ENCODE results near the gene NAT16.

Gene NAT16

DNA sequence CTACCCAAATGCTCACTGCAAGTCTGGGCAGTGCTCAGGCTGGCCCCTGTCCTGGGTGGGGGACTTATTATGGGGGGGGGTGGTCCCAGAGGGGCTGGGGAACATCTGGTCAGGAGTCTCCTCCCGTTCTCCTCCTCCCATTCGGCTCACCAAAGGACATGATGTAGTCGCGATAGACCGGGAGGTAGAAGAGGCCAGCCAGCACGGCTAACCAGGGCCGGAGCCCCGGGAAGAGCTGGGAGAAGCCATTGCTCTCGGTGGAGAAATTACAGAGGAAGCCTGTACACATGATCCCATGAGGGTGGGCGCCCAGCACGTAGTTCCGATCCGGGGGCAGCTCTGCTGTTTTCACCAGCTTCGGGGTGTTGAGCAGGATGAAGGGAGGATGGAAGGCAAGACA is 18.4 kb upstream of the NAT16 start:
- no peaks in the 10 kb centered on the region for H3K9me3 ChIP-seq (ENCODE audit: control extremely low read depth in 1 of 5, control insufficient read depth in 4 of 5, insufficient read depth in 2 of 5, low read depth in 1 of 5, low read length in 4 of 5)
- WGBS (ENCODE audit: insufficient coverage): 77% methylated on average over 10 of the region's 14 CpGs
- H3K36me3 ChIP-seq (ENCODE audit: control insufficient read depth in 4 of 4, insufficient read depth in 4 of 4, low read length in 3 of 4): no peaks in the 10 kb centered on the region
- peaks cover 0 to 51% (median 20%) of the 10 kb centered on the region in 5 experiments for H3K27me3 ChIP-seq (replicated peaks in 2 of 5; ENCODE audit: control insufficient read depth in 4 of 5, insufficient read depth in 5 of 5, low read length in 4 of 5)
- ChIA-PET POLR2A (no interaction called here), CTCF (interaction anchor here (0.9 to 1.3 kb wide), 2 partner anchors 54 to 83 kb away, joined by 3 to 4 read pairs; no protein-coding TSS in a partner anchor)
- no peak overlapping the region for H3K27ac ChIP-seq (ENCODE audit: insufficient read depth in 1 of 2, low read depth in 1 of 2, low read length in 2 of 2, poor library complexity in 1 of 2, severe bottlenecking in 2 of 2)
- no peak overlapping the region for H3K4me3 ChIP-seq (ENCODE audit: control insufficient read depth in 1 of 7, extremely low read depth in 1 of 7, insufficient read depth in 4 of 7, low read depth in 2 of 7, low read length in 6 of 7)
- peaks cover 0 to 8% (median 6%) of the 10 kb centered on the region in 4 experiments for H3K4me1 ChIP-seq (ENCODE audit: control extremely low read depth in 1 of 4, control insufficient read depth in 4 of 4, insufficient read depth in 4 of 4, low read length in 3 of 4)
- no peak for DNase-seq

DNA sequence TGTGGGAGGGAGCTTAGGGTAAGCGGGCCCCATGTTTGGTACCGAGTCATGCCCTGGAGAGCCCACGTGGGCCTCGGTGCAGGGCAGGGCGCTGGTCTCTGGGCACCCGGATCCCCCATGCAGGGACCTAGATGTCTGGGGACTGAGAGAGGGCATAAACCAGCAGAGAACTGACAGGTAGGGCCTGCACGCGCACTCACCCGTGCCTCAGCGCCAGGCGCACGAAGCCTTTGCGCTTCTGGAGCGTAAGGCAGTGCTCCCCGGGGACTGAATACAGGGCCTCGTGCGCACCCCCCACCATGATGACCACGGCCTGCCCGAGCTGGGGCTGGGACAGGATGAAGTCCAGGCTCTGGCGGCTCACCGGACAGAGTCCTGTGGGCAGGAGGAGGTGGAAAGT is 17.9 kb upstream of the NAT16 start:
- no peak for DNase-seq
- Histone ChIP-seq H3K4me3 (ENCODE audit: control insufficient read depth in 1 of 7, extremely low read depth in 1 of 7, insufficient read depth in 4 of 7, low read depth in 2 of 7, low read length in 6 of 7) (no peak overlapping the region), H3K9me3 (ENCODE audit: control extremely low read depth in 1 of 5, control insufficient read depth in 4 of 5, insufficient read depth in 2 of 5, low read depth in 1 of 5, low read length in 4 of 5) (no peaks in the 10 kb centered on the region), H3K27ac (ENCODE audit: insufficient read depth in 1 of 2, low read depth in 1 of 2, low read length in 2 of 2, poor library complexity in 1 of 2, severe bottlenecking in 2 of 2) (no peak overlapping the region), H3K36me3 (ENCODE audit: control insufficient read depth in 4 of 4, insufficient read depth in 4 of 4, low read length in 3 of 4) (no peaks in the 10 kb centered on the region), H3K4me1 (ENCODE audit: control extremely low read depth in 1 of 4, control insufficient read depth in 4 of 4, insufficient read depth in 4 of 4, low read length in 3 of 4) (peaks cover 0 to 8% (median 6%) of the 10 kb centered on the region in 4 experiments), H3K27me3 (replicated peaks in 2 of 5; ENCODE audit: control insufficient read depth in 4 of 5, insufficient read depth in 5 of 5, low read length in 4 of 5) (peaks cover 0 to 47% (median 19%) of the 10 kb centered on the region in 5 experiments)
- POLR2A ChIA-PET: no interaction called here
- CTCF ChIA-PET: interaction anchor here (1.3 kb wide), 1 partner anchor 54 kb away, joined by 4 read pairs; no protein-coding TSS in a partner anchor
- WGBS (ENCODE audit: insufficient coverage): 72% methylated on average over 17 of the region's 21 CpGs

DNA sequence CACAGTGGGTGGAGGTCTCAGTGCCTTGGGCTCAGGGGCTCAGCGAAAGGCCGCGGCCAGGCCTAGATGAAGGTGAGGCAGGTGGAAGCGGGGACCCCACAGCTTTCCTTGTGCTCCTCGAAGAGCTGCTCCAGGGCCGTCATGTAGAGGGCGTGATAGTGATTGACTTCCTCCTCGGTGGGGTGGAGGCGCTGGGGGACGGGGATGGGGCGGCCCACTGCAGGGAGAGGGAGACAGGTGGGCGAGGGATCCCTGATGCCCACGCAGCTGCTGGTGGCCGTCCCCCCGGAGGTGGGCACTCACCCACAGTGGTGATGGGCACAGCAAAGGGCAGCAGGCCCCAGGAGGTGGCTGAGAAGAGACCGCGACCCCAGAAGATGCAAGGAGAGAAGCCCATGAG is 15.8 kb upstream of the NAT16 start:
- H3K27ac ChIP-seq (ENCODE audit: insufficient read depth in 1 of 2, low read depth in 1 of 2, low read length in 2 of 2, poor library complexity in 1 of 2, severe bottlenecking in 2 of 2): no peak overlapping the region
- no peaks in the 10 kb centered on the region for H3K36me3 ChIP-seq (ENCODE audit: control insufficient read depth in 4 of 4, insufficient read depth in 4 of 4, low read length in 3 of 4)
- ChIA-PET POLR2A (no interaction called here), CTCF (interaction anchor here (1.0 to 7.8 kb wide), 4 partner anchors 8 to 89 kb away, joined by 3 to 76 read pairs (median 4); no protein-coding TSS in a partner anchor)
- H3K27me3 ChIP-seq (replicated peaks in 2 of 5; ENCODE audit: control insufficient read depth in 4 of 5, insufficient read depth in 5 of 5, low read length in 4 of 5): peaks cover 0 to 25% (median 8%) of the 10 kb centered on the region in 5 experiments
- WGBS (ENCODE audit: insufficient coverage): 91% methylated on average over 15 of the region's 17 CpGs
- DNase-seq: no peak
- H3K4me3 ChIP-seq (ENCODE audit: control insufficient read depth in 1 of 7, extremely low read depth in 1 of 7, insufficient read depth in 4 of 7, low read depth in 2 of 7, low read length in 6 of 7): no peak overlapping the region
- no peaks in the 10 kb centered on the region for H3K4me1 ChIP-seq (ENCODE audit: control extremely low read depth in 1 of 4, control insufficient read depth in 4 of 4, insufficient read depth in 4 of 4, low read length in 3 of 4)
- H3K9me3 ChIP-seq (ENCODE audit: control extremely low read depth in 1 of 5, control insufficient read depth in 4 of 5, insufficient read depth in 2 of 5, low read depth in 1 of 5, low read length in 4 of 5): no peaks in the 10 kb centered on the region

DNA sequence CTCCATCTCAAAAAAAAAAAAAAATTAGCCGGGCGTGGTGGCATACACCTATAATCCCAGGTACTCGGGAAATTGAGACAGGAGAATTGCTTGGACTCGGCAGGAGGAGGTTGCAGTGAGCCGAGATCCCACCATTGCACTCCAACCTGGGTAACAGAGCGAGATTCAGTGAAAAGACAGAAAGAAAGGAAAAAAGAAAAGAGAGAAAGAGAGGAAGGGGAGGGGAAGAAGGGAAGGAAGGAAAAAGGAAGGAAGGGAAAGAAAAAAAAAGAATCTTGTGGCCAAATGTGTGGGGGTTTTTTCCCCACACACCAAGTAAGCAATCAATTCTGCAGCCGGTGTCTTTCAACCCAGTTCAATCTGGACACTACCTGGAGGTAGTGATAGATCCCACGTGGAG is 9.0 kb upstream of the NAT16 start:
- WGBS (ENCODE audit: insufficient coverage): 92% methylated on average over 6 of the region's 8 CpGs
- peaks cover 0 to 10% (median 4%) of the 10 kb centered on the region in 5 experiments for H3K27me3 ChIP-seq (replicated peaks in 2 of 5; ENCODE audit: control insufficient read depth in 4 of 5, insufficient read depth in 5 of 5, low read length in 4 of 5)
- H3K4me3 ChIP-seq (ENCODE audit: control insufficient read depth in 1 of 7, extremely low read depth in 1 of 7, insufficient read depth in 4 of 7, low read depth in 2 of 7, low read length in 6 of 7): no peak overlapping the region
- POLR2A ChIA-PET: no interaction called here
- no peaks in the 10 kb centered on the region for H3K36me3 ChIP-seq (ENCODE audit: control insufficient read depth in 4 of 4, insufficient read depth in 4 of 4, low read length in 3 of 4)
- no peak for DNase-seq
- H3K4me1 ChIP-seq (ENCODE audit: control extremely low read depth in 1 of 4, control insufficient read depth in 4 of 4, insufficient read depth in 4 of 4, low read length in 3 of 4): no peaks in the 10 kb centered on the region
- H3K9me3 ChIP-seq (ENCODE audit: control extremely low read depth in 1 of 5, control insufficient read depth in 4 of 5, insufficient read depth in 2 of 5, low read depth in 1 of 5, low read length in 4 of 5): no peaks in the 10 kb centered on the region
- CTCF ChIA-PET: interaction anchor here (1.3 kb wide), 1 partner anchor 13 kb away, joined by 3 read pairs; no protein-coding TSS in a partner anchor
- no peak overlapping the region for H3K27ac ChIP-seq (ENCODE audit: insufficient read depth in 1 of 2, low read depth in 1 of 2, low read length in 2 of 2, poor library complexity in 1 of 2, severe bottlenecking in 2 of 2)

DNA sequence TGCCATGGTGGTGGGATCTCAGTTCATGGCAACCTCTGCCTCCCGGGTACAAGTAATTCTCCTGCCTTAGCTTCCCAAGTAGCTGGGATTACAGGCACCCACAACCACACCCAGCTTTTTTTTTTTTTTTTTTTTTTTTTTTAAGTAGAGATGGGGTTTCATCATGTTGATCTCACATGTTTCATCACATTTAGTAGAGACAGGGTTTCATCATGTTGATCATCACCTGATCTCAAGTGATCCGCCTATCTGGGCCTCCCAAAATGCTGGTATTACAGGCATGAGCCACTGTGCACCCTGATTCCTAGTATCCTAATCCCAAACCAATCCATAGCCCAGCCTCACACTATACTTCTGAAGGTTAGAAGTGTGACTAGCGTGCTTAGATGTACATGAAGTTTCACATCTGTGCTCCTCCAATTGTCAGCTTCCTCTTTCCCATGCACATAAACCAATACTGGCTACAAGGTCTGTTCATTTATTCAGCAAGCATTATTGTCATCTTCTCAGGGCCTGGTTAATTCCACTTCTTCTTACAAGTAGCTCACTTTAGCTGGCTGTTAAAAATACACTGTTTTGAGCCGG is 6.8 kb upstream of the NAT16 start:
- CTCF ChIA-PET: interaction anchor here (0.5 to 1.1 kb wide), 5 partner anchors 43 to 292 kb away, joined by 3 to 5 read pairs (median 4); no protein-coding TSS in a partner anchor
- POLR2A ChIA-PET: no interaction called here
- Histone ChIP-seq H3K27ac (ENCODE audit: insufficient read depth in 1 of 2, low read depth in 1 of 2, low read length in 2 of 2, poor library complexity in 1 of 2, severe bottlenecking in 2 of 2) (no peak overlapping the region), H3K27me3 (replicated peaks in 2 of 5; ENCODE audit: control insufficient read depth in 4 of 5, insufficient read depth in 5 of 5, low read length in 4 of 5) (peaks cover 2 to 19% (median 12%) of the 10 kb centered on the region in 5 experiments), H3K4me3 (ENCODE audit: control insufficient read depth in 1 of 7, extremely low read depth in 1 of 7, insufficient read depth in 4 of 7, low read depth in 2 of 7, low read length in 6 of 7) (no peak overlapping the region), H3K36me3 (ENCODE audit: control insufficient read depth in 4 of 4, insufficient read depth in 4 of 4, low read length in 3 of 4) (no peaks in the 10 kb centered on the region), H3K9me3 (ENCODE audit: control extremely low read depth in 1 of 5, control insufficient read depth in 4 of 5, insufficient read depth in 2 of 5, low read depth in 1 of 5, low read length in 4 of 5) (no peaks in the 10 kb centered on the region), H3K4me1 (ENCODE audit: control extremely low read depth in 1 of 4, control insufficient read depth in 4 of 4, insufficient read depth in 4 of 4, low read length in 3 of 4) (no peaks in the 10 kb centered on the region)
- DNase-seq: peak in 1 of 3 donors; percentile 49
- 100% methylated on average over 2 of the region's 4 CpGs for WGBS (ENCODE audit: insufficient coverage)

DNA sequence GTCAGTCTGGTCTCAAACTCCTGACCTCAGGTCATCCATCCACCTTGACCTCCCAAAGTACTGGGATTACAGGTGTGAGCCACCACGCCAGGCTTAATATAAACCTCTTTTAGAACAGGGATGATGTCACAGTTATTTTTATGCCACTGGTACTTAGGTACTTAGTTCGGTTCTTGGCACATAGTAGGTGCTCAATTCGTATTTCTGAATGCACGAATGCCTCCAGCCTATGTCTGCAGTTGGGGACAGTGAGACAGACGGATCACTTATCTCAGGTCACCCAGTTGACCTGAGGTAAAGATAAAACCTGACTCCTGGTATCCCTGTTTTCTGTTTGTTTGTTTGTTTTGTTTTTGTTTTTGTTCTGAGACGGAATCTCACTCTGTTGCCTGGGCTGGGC is 6.1 kb upstream of the NAT16 start:
- 89% methylated on average over 4 of the region's 6 CpGs for WGBS (ENCODE audit: insufficient coverage)
- CTCF ChIA-PET: interaction anchor here (0.6 to 1.1 kb wide), 3 partner anchors 15 to 292 kb away, joined by 3 read pairs; no protein-coding TSS in a partner anchor

DNA sequence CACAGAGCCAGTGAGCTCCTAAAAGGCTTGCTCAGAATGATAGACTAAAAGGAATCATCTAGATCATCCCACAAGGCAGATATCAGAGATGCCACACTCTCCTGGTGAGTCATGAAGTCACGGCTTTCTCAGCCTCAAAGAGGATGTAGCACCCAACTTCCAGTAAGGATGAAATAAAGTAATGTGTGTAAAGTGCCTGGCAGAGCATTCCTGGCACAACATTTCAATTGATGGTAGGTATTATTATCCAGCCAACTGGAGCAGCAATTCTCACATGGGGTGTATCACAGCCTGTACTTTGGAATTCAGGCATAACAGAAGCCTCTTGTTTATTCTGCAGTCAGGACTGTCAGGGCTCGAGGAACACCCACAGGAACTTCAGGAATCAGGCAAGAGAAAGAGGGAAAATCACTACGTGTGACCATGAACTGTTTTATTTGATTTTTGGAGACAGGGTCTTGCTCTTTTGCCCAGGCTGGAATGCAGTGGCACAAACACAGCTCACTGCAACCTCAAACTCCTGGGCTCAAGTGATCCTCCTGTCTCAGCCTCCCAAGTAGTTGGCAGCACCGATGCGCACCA is 5.3 kb upstream of the NAT16 start:
- Histone ChIP-seq H3K36me3 (ENCODE audit: control insufficient read depth in 4 of 4, insufficient read depth in 4 of 4, low read length in 3 of 4) (no peaks in the 10 kb centered on the region), H3K9me3 (ENCODE audit: control extremely low read depth in 1 of 5, control insufficient read depth in 4 of 5, insufficient read depth in 2 of 5, low read depth in 1 of 5, low read length in 4 of 5) (no peaks in the 10 kb centered on the region), H3K4me1 (ENCODE audit: control extremely low read depth in 1 of 4, control insufficient read depth in 4 of 4, insufficient read depth in 4 of 4, low read length in 3 of 4) (peaks cover 0 to under 1% (median 0%) of the 10 kb centered on the region in 4 experiments), H3K4me3 (ENCODE audit: control insufficient read depth in 1 of 7, extremely low read depth in 1 of 7, insufficient read depth in 4 of 7, low read depth in 2 of 7, low read length in 6 of 7) (no peak overlapping the region), H3K27ac (ENCODE audit: insufficient read depth in 1 of 2, low read depth in 1 of 2, low read length in 2 of 2, poor library complexity in 1 of 2, severe bottlenecking in 2 of 2) (no peak overlapping the region), H3K27me3 (replicated peaks in 2 of 5; ENCODE audit: control insufficient read depth in 4 of 5, insufficient read depth in 5 of 5, low read length in 4 of 5) (peaks cover 8 to 34% (median 12%) of the 10 kb centered on the region in 5 experiments)
- DNase-seq: no peak
- POLR2A ChIA-PET: interaction anchor here (0.6 kb wide), 1 partner anchor 8 kb away, joined by 3 read pairs; no protein-coding TSS in a partner anchor
- 80% methylated on average over 4 of the region's 5 CpGs for WGBS (ENCODE audit: insufficient coverage)
- CTCF ChIA-PET: interaction anchor here (0.9 to 3.2 kb wide), 4 partner anchors 8 to 15 kb away, joined by 3 to 19 read pairs (median 4); no protein-coding TSS in a partner anchor

More for the DNA sequence above, 6.1 kb upstream of the NAT16 start:
- H3K27ac ChIP-seq (ENCODE audit: insufficient read depth in 1 of 2, low read depth in 1 of 2, low read length in 2 of 2, poor library complexity in 1 of 2, severe bottlenecking in 2 of 2): no peak overlapping the region
- peaks cover 3 to 25% (median 12%) of the 10 kb centered on the region in 5 experiments for H3K27me3 ChIP-seq (replicated peaks in 2 of 5; ENCODE audit: control insufficient read depth in 4 of 5, insufficient read depth in 5 of 5, low read length in 4 of 5)
- H3K4me3 ChIP-seq (ENCODE audit: control insufficient read depth in 1 of 7, extremely low read depth in 1 of 7, insufficient read depth in 4 of 7, low read depth in 2 of 7, low read length in 6 of 7): no peak overlapping the region
- no peaks in the 10 kb centered on the region for H3K4me1 ChIP-seq (ENCODE audit: control extremely low read depth in 1 of 4, control insufficient read depth in 4 of 4, insufficient read depth in 4 of 4, low read length in 3 of 4)
- H3K9me3 ChIP-seq (ENCODE audit: control extremely low read depth in 1 of 5, control insufficient read depth in 4 of 5, insufficient read depth in 2 of 5, low read depth in 1 of 5, low read length in 4 of 5): no peaks in the 10 kb centered on the region
- no peaks in the 10 kb centered on the region for H3K36me3 ChIP-seq (ENCODE audit: control insufficient read depth in 4 of 4, insufficient read depth in 4 of 4, low read length in 3 of 4)
- no peak for DNase-seq
- POLR2A ChIA-PET: no interaction called here

All from common myeloid progenitor, CD34-positive (primary cell).